ENCODE measurements around the gene HMOX1.
A peak's percentile ranks its signal among the peaks of the same experiment; 100 is the strongest.
"Not testable (repeated sequence)": the region's sequence is repeated elsewhere in the genome, so short reads cannot be mapped to it uniquely, and the experiment has no call there.

Gene HMOX1

DNA sequence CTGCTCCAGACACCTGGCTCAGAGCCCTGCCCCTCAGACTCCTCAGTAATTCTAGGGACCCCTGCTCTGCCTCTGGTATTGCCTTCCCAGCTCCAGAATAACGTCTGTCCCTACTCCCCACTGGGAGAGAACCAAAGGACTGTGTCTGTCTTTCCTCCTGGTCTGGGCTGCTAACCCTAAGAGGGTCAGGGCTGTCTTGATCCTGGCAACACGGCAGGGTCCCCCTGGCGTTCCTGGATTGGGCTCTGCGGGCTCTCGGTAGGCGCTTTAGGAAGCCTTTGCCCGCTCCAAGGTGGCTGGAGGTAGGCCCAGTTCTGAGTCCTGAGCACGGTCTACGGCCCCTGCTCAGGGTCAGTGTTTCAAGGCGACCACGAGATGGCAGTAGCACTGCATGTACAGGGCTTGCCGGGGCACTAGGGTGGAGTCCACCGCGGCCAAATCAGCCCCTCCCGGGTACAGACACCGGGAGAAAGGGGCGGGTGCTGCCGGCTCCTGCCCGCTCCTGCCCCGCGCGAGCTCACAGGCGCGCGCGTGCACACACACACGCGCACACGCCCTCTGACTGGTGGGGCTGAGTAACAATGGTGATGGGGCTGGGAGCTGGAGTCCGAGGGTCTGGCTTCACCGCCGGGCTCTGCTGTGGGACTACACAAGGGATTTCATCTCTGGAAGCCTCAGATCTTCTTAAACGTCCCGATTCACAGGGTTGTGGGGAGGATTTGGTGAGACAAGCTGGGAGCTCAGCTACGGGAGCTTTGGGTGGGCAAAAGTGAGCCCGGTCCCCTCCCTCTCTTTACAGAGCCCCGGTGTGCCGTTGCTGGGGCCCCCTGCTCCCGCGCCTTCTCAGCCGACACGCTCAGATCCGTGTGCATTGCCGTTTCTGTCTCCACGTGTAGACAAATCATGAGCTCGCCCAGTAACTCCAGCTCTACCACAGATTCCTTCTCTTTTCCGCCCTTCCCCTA, 30.1 kb upstream of the HMOX1 start:
- FAIRE-seq = no peak

DNA sequence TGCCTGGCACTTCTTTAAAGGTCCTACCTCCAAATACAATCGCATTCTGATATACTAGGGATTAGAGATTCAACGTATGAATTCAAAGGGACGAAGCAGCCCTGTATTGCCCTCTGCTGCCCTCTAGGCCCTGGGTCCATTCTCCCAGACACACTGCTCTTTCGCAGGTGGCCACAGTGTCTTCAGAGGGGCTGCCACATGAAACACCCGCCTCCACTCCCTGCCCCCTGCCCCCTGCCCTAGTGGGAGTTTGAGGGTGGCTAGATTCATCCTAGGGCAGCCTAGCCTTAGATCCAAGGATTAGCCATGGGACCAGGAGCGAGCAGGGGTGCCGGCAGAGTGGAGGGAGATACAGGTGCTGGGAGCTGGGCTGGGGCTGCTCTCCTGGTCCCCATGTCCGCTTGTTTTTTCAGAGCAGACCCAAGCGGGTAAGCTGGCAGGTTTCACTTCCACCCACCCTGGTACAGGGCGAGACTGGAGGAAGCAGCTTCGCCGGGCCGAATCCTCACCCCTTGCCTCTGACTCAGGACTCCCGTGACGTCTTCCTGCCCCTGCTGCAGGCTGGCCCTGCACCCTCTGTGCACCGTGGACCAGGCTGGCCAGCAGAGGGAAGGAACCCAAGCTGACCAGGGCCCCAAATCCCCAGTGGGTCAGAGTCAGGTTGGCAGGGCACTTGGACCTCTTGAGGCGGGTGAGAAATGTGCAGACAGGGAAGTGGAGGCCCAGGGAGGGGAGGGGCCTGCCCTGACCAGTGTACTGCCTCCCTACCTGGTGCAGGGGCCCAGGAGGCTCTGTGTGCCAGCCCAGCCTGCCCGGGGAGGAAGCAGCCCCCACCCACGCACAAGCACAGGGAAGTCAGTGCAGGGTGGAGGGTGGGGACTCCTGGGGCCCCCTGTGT, 28.4 kb upstream of the HMOX1 start:
- FAIRE-seq = no peak

DNA sequence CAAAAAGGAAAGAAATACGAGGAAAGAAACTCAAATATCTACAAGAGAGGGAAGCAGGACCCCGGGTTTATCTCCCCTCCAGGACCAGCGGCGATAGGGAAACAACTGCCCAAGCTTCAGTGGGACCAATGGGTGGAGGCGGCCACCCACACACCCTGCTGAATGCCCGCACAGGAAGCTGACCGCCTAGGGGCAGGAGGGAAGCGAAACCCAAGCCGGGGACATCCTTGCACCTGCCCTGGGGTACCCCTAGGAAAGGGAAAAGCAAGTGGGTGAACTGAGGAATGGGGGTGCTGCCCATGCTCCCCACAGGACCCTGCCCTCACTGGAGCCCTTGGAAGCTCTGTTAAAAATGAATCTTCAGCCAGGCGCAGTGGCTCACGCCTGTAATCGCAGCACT, 27.6 kb upstream of the HMOX1 start:
- FAIRE-seq = no peak

DNA sequence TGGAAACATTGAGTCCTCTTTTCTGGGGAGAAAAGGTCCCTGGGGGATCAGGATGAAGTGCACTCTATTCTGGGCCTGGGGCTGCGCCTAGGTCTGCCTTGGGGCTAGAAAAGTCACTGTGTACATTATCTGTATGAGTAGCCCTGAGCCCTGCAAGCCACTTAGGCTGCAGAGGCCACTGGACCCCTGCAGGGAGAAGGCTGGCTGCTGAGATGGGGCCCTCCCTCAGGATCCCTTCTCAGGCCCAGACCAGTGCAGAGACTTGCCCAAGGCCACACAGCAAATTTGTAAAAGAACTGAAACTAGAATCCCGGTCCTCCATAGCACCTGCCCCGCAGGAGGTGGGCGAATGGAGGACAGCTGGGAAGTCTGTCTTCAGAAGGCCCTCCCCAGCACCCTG, 26.8 kb upstream of the HMOX1 start:
- FAIRE-seq = no peak

DNA sequence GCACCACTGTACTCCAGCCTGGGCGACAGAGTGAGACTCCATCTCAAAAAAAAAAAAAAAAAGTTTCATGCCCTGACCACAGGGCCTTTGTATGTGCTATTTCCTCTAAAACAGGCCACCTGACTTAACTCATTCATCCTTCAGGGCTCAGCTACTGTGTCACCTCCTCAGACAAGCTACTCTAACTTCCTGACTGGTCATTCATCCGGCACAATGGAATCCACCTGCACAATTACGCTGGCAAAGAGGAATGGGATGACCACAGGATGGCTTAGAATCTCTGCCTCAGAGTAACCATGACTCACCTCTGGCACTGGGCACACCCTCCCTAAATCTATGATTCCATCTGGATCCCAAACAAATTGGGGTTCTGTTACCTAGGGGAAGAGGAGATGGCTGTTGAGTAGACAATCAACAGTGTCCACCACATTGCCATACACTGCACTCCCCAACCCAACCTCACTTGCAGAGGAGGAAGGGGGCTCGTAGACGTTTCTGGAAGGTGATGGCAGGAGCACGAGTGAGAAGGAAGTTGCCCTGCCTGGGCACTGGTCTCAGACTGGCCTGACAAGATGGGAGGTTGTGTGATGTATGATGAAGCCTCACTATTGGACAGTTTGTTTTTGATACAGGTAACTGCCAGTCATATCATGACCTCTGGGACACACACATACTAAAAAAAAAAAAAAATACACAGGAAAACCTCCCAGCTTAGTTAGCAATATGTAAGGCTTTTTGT, 22.8 kb upstream of the HMOX1 start:
- FAIRE-seq = no peak

DNA sequence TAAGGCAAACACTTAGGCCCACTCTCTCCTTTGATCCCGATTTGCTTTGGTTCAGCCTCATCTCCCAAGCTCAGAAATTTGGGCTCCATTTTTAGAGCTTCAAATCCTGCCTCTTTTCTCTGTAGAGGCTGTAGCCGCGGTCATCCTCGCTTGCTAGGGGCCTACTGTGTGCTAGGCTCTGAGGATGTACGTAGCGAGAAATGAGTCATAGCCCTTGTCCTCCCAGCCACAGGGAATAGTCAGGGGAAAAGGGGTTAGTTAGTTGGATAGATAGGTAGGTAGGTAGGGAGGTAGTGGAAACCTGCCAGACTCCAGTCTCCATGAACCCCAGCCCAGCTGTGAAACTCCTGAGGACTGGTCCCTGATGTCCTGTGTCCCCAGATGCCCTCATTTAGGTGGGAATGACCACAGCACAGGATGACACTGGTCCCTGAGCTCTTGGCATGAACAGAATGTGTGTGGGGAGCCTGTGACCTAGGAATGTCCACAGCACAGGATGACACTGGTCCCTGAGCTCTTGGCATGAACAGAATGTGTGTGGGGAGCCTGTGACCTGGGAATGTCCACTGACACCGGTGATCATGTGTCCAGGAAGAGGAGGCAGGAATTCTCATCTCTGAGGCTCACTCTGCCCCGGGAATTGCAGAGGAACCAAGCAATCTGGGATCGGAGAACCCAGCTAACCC, 21.4 kb upstream of the HMOX1 start:
- FAIRE-seq = no peak

DNA sequence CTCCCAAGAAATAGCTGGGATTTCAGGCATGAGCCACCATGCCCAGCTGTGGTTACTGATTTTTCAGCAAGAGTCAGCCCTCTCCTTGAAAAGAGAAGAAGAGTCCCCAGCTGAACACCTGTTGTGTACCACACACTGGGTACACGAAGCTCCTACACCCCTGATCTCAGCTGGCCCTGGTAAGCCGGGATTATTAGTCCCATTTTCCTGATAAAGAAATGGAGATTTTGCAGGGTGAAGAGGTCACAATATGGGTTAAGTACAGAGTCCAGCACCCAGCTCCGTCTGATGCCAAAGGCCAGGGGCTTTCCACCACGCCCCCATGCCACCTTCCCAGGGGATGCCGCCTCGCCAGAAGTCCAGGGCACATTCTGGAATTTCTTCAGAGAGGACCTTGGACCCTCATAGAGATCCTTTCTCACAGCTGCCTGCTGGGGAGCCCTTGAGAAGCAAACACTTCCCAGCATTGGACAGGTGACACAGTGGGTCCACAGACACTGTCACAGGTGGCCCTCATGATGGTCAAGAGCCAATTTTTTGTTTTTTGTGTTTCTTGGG, 19.8 kb upstream of the HMOX1 start:
- FAIRE-seq = no peak

DNA sequence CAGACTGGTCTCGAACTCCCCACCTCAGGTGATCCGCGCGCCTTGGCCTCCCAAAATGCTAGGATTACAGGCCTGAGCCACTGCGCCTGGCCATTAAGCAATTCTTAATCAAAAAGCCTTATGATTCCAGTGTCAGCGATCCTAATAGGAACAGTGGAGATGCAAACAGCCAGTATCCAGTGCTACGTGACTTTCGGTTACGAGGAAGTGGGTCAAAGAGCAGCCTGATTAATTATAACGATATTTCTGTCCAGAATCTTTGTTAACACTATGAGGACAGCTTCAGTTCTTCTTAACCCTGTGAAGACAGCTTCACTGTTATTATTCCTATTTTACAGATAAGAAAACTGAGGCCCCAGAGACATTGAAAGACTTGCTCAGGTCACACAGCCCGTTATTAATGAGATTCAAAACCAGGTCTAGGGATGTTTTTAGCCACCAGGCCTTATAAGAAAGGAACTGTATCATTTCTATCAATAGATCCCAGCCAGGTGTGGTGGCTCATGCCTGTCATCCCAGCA, 17.3 kb upstream of the HMOX1 start:
- FAIRE-seq = no peak

DNA sequence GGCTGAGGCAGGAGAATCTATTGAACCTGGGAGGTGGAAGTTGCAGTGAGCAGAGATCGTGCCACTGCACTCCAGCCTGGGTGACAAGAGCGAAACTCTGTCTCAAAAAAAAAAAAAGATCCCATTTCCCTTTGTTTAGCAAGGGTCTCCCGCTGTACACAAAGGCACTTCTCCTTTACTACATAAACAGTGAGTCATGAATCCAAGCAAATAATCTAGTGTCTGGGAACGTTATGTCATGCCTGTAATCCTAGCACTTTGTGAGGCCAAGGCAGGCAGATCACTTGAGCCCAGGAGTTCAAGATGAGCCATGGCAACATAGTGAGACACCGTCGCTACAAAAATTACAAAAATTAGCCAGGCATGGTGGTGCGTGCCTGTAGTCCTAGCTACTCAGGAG, 16.7 kb upstream of the HMOX1 start:
- not testable (repeated sequence) for FAIRE-seq

DNA sequence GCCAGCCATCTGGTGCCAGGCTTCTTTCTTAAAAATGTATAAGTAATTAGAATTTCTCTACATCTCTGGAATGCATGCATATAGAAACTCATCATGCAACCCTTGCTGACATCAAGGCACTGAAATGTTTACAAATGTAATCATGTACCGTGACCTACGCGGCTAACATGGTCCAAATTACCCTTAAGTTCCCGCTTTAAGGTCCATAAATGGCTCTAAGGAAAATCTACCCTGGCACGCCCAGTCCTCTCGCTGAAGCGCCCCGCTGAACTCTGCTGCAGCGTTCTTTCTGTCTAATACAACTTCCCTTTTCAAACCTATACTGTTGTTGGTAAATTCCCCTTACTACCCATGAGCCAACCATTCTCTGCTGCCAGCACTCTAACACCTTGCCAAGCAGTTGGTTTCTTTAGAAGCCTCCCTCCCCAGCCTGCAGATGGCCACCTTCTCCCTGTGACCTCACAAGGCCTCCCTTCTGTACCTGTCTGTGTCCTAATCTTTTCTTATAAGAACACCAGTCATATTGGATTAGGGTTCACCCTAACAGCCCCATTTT, 13.5 kb upstream of the HMOX1 start:
- no peak for FAIRE-seq

DNA sequence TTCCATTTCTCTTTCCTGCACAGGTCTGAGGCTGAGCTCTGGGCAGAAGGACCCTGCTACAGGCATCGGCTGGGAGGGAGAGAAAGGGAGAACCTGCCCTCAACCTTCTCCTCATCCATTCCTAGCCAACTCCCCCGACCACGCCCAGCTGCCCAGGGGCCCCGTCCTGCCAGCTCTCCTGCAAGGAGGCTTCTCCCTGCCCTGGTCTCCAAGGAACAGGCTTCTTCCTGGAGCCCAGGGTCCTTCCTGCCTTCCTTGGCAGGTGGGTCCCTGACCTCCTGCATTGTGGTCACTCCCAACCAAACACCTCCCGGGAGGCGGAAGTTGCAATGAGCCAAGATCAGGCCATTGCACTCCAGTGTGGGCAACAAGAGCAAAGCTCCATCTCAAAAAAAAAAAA, 12.5 kb upstream of the HMOX1 start:
- FAIRE-seq = no peak

DNA sequence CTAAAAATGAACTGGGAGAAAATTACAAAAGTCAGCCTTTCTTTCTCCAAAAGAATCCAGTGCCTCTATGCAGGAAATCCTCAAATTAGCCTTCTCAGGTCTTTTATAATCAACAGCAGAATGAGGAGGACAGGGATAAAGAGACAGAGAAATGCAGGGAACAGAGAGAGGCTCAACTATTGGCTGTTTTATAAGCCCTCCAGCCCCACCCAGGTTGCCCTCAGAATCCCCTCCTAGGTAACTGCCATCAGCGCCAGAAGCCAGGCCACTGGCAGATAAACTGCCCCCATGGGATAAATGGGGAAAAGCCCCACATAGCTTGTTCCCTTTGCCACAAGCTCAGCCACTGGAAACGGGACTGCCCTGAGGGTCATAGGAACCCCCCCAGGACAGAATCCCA, 10.9 kb upstream of the HMOX1 start:
- no peak for FAIRE-seq

DNA sequence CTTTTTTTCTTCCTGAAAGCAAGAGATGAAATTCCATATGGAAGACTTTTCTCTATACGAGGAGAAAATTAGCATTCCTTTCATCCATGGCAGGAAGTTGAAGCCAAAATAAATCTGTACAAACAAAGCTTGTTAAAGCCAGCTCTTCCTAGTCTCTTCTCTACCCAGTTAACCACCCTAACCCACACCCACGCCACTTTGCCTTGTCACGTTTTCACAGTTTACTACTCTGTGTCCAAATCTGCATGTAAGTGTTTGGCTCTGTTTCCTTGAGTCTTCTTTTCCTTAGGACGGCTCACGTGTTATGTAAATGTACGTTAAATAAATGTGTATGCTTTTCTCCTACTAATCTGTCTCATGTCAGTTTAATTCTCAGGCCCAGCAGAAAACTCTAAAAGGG, 7.1 kb upstream of the HMOX1 start:
- FAIRE-seq = no peak

DNA sequence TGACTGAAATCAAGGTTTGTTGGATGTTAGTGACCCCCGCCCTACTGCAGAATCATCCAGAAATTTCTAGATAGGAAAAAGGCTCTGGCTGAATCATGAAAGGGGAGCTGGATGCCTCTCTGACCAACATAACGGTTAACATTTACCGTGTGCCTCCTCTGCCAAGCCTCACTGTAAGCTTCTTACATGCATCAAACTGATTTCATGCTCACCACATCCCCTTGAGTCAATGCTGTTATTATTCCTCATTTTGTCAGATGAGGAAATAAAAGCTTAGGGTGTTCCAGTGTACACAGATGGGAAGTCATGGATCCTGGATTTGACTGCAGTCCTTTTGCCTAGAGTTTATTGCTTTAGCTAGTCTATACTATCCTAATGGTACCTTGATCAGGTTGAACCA, 5.9 kb upstream of the HMOX1 start:
- FAIRE-seq = no peak

DNA sequence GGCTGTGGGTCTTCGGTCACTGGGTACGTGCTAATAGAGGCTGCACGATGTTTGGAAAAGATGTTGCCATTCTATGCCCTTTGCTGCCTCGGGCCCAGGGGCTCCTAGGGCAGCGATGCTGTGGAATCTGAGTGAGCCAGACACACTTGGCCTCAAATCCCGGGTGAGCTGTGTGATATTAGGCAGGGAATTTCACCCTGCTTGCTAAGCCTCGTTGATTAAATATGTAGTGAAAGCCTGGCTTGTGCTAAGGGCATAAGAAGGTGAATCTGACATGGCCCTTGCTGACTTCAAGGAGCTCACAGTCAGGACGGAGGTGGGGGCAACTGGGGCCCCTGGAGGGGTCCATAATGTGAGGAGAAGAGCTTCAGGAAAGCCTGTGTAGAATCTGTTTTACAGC, 5.4 kb upstream of the HMOX1 start:
- FAIRE-seq = no peak

DNA sequence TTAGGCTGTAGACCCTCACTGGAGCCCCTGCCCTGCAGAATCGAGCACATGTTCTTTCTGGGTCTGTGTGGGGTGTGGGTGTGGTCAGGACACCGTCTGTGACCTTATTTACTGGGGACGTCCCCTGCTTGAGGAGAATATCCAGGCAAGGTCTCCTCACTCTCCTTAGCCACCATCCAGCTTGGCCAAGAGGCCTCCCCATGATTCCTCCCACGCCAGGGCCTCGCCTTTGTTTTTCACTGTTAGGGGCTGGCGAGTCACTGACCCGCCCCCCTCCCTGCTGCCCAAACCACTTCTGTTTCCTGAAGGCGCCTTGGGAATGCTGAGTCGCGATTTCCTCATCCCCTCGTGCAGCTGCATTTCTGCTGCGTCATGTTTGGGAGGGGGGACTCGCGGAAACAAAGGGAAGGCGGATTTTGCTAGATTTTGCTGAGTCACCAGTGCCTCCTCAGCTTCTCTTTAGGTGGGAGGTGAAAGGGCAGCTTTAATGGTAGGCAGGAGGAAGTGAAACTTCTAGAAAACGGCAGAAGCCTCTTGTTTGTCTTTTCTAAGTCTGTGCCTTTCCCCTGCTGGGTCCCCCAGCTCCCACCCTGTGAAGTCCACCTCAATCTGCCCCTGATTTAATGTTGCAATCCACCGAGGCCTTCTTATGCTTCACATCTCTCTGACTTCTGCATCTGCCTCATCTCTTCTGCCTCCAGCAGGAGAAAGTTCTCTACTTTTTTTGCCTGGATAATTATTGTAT, 4.0 kb upstream of the HMOX1 start:
- no peak for FAIRE-seq

DNA sequence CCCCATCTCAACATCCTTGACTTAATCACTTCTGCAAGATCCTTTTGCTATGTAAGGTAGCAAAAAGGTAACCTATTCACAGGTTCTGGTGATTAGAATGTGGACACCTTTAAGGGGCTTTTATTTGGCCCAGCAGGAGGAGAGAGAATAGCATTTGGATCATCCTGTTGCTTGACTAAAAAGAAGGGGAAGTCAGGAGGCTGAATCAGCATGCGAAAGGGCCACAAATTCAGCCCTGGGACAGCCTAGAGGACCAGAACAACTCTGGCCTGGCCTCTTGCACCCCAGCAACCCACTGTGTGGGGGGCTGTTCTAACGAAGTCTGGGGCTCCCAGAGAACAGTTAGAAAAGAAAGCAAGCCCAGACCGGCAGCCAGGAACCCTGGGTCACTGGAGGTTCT, 3.2 kb upstream of the HMOX1 start:
- no peak for FAIRE-seq

DNA sequence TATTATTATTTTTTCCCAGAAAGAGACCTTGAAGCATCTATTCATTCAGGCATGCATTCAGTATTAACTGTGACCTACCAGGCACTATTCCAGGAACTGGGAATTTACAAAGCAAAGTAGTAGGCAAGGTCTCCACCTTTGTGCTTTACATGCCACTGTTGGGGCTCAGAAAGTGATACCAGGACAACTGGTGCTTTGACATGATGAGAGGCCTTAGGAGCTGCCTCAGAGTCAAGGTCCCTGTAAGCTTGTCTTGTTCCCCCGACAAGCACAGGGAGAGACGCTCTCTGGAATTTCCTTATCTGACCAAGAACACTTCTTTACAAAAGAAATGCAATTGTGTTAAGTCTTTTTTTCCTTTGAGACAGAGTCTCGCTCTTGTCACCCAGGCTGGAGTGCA, 2.3 kb upstream of the HMOX1 start:
- FAIRE-seq = no peak

DNA sequence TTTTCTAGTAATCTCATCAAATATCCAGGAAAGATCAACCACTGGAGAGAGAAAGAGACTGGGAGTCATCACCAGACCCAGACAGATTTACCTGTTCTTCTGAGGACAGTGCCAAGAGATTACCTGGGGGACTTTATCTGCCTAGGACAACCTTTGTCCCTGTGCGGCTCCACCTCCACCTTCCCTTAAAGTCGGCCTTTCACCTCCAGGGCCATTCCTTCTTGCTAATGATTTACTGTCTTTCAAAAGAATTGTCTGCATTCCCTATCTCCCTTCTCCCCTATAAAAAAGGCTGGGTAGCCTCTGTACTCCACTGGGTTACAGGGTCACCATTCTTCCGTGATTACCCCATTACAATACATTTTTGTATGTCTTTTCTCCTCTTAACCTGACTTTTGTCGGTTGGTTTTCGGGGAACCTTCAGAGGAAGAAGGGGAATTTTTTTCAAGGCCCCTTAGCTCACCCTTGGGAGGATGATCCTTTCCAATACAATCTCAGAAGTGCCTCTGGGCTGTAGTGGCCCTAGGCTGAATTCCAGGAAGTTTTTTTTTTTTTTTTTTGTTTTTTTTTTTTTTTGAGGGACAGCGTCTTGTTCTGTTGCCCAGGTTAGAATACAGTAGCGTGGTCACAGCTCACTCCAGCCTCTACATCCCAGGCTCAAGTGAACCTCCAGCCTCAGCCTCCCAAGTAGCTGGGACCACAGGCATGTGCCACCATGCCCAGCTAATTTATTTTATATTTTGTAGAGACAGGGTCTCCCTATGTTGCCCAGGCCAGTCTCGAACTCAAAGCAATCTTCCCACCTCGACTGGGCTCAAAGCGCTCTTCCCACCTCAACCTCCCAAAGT, 1.5 kb upstream of the HMOX1 start:
- FAIRE-seq = peak; percentile 47

DNA sequence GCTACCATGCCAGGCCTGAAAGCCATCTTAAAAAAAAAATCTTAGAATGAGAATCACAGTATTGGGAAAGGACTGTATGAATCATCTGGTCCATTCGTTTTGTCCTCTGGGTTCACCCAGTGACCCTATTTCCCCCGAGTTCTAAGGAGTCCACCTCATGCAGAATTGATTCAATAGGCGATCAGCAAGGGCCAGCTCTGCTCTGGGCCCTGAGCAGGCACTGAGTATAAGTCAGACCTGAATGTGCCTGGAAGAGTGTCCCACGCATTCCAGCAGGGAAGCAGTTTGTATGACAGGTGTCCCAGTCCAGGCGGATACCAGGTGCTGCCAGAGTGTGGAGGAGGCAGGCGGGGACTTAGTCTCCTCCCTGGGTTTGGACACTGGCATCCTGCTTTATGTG, 883 bp upstream of the HMOX1 start:
- no peak for FAIRE-seq

All from islet of Langerhans (tissue), 1 donor.